Activated T-cell treated with anti-CD3 and anti-CD28 coated beads, Interleukin-2, amount 50 U/mL, for 72 hours (primary cell): ENCODE measurements around the gene HMGN3. TPM values are rescaled to one million over a fixed set of nuclear protein-coding genes. Genes with fewer than 3 reads are reported as not detected.

Experiments
- ATAC-seq, 2 donors: fragments of 150-1000 bp; cut with Tn5 transposase; replicated peaks in 1 of 2; 2 replicates each; pipeline ENCODE4 v1.10.0; 2021; ENCODE audit warnings: moderate library complexity in 2 of 2, mild to moderate bottlenecking in 1 of 2
- DNase-seq, 2 donors: peaks; one replicate each; pipeline ENCODE4 v3.0.0; 2021 to 2022; ENCODE audit warnings: mixed read lengths in 1 of 2
- H3K27ac Mint-ChIP-seq: one replicate; pipeline ENCODE4 v1.8.0; 2022; ENCODE audit warnings: mild to moderate bottlenecking, moderate library complexity, mixed read lengths
- H3K27me3 Mint-ChIP-seq: one replicate; pipeline ENCODE4 v1.8.0; 2022; ENCODE audit warnings: low read depth, mixed read lengths
- H3K36me3 Mint-ChIP-seq, 2 donors: one replicate each; pipeline ENCODE4 v1.8.0; 2022; ENCODE audit warnings: mixed read lengths in 2 of 2, mild to moderate bottlenecking in 1 of 2; ENCODE audit not compliant: insufficient read depth in 2 of 2
- H3K4me1 Mint-ChIP-seq: one replicate; pipeline ENCODE4 v1.8.0; 2022; ENCODE audit warnings: low read depth, mixed read lengths
- H3K4me3 Mint-ChIP-seq, 2 donors: one replicate each; pipeline ENCODE4 v1.8.0; 2022; ENCODE audit warnings: mild to moderate bottlenecking in 2 of 2, mixed read lengths in 2 of 2, moderate library complexity in 2 of 2
- H3K9me3 Mint-ChIP-seq, 2 donors: one replicate each; pipeline ENCODE4 v1.8.0; 2022; ENCODE audit warnings: mixed read lengths in 2 of 2
- total RNA-seq, 2 donors: library from RNA; stranded (reverse); gene quantifications; one replicate each; pipeline ENCODE4 v1.2.3, GENCODE V29; 2022

The HMGN3 gene
- total RNA-seq, 2 donors from 2014 or later = 35.2 to 36.6 TPM

GRCh38 chr6:79158856-79159516, 75.5 kb downstream of the HMGN3 start:
- Mint-ChIP-seq H3K27me3 (peaks cover 30% of the 10 kb centered on the region), H3K9me3 (peaks cover 0 to 2% of the 10 kb centered on the region in 2 donors), H3K27ac (no peak overlapping the region), H3K36me3 (no peaks in the 10 kb centered on the region), H3K4me3 (no peak overlapping the region), H3K4me1 (no peaks in the 10 kb centered on the region)
- ATAC-seq (no peak), DNase-seq (no peak)

- DNase-seq = no peak
- no peak for ATAC-seq
- no peaks in the 10 kb centered on the region for H3K4me1 Mint-ChIP-seq
- H3K27ac Mint-ChIP-seq = no peak overlapping the region
- H3K9me3 Mint-ChIP-seq = peaks cover 0 to 2% of the 10 kb centered on the region in 2 donors
- no peak overlapping the region for H3K4me3 Mint-ChIP-seq
- no peaks in the 10 kb centered on the region for H3K36me3 Mint-ChIP-seq
- H3K27me3 Mint-ChIP-seq = peaks cover 31% of the 10 kb centered on the region
Measured at GRCh38 chr6:79157961-79158644, 76.4 kb downstream of the HMGN3 start.

- DNase-seq = no peak
- ATAC-seq = no peak
- no peaks in the 10 kb centered on the region for H3K4me1 Mint-ChIP-seq
Measured at GRCh38 chr6:79152269-79152737, 82.2 kb downstream of the HMGN3 start.

More at GRCh38 chr6:79152269-79152737, 82.2 kb downstream of the HMGN3 start:
- Mint-ChIP-seq H3K36me3 (no peaks in the 10 kb centered on the region), H3K27me3 (peaks cover 15% of the 10 kb centered on the region), H3K27ac (no peak overlapping the region), H3K4me3 (no peak overlapping the region), H3K9me3 (no peaks in the 10 kb centered on the region)

Other genes starting within 250 kb of the HMGN3 start
- 10 to 100 TPM; 36.4 to 37.1 TPM for gene PHIP, start 156.4 kb downstream of the HMGN3 start, total RNA-seq